D721Med (cell line): ENCODE results near the gene FRY.
A peak's percentile ranks its signal among the peaks of the same experiment; 100 is the strongest.

Source experiments
- DNase-seq: peaks from one replicate; pipeline ENCODE4 v3.0.0; 2011; ENCODE audit warnings: low spot score; ENCODE audit not compliant: insufficient read length
- FAIRE-seq: peaks from 2 replicates; lab custom pipeline; 2011; peaks lifted over from hg19 to GRCh38; lab: Jason Lieb, UNC
- CTCF ChIP-seq: IDR thresholded peaks from 2 replicates; pipeline ENCODE4 v1.5.1; 2012; ENCODE audit warnings: mild to moderate bottlenecking, control low read depth; ENCODE audit not compliant: insufficient read depth; ENCODE audit errors: missing control alignments

FRY gene

GRCh38 chr13:32246468-32246867 is 214.9 kb downstream of the FRY start:
- no peak for FAIRE-seq
- peak; percentile 25 for DNase-seq
- TF ChIP-seq CTCF = peak; percentile 56

DNA sequence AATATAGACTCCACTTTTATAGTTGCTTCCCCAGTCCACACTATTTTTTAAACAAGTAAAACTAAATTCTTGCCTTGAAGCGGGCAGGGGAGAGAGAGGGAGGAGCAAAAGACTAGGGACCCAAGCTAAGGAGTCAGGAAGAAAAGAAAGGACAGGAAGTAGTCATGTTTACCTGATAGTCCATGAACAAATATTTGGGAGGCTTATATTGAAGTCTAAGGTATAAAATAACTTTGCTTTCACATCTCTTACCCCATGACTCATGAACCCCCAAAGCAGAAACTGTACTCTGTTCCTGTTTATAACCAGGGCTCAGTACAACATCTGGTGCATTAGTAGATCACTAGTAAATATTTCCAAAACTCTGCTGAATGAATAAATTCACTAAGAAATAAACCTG is 216.3 kb downstream of the FRY start:
- FAIRE-seq (no peak), DNase-seq (no peak)
- TF ChIP-seq CTCF = no peak

DNA sequence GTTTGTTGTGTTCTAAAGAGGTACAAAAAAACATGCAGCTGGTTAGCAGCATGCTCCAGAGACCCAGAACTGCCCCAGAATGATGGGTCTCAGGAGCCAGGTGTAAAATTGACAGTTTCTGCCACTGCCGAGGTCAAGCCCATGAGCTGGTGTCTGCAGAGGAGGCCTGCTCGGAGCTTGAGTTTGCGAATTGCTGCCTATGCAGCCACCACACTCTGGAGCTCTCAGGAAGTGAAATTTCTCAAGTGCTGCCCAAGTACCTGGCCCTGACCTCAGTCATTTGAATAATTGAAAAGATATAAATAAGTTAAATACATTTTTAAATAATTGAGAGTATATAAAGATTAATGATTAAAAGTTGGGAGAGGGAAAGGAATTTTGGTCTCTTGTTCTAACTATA is 217.2 kb downstream of the FRY start:
- no peak for FAIRE-seq

GRCh38 chr13:32252812-32253438 is 221.4 kb downstream of the FRY start:
- FAIRE-seq (no peak), DNase-seq (no peak)
- TF ChIP-seq CTCF = no peak

More for the DNA sequence above, 217.2 kb downstream of the FRY start:
- DNase-seq = no peak
- TF ChIP-seq CTCF = no peak

DNA sequence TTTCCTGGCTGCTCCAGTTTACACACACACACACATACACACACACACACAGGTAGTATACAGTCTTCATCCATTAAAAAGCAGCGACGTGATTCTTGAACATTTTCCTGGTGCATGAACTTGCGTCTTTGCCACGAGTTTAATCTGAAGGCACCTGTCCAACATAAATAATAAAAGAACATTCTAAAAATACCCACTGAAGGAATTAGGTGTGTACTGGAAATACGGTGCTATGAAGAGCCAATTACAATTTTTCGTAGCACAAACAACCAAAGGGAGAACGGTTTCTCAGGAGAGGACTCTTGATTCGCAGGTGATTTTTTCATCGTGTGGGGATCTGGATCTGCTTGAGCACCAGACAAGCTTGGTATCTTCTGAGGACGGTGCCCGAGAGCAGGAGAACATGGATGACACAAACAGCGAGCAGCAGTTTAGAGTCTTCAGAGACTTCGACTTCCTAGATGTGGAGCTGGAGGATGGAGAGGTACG is 222.4 kb downstream of the FRY start:
- no peak for TF ChIP-seq CTCF
- DNase-seq = no peak
- FAIRE-seq = no peak

DNA sequence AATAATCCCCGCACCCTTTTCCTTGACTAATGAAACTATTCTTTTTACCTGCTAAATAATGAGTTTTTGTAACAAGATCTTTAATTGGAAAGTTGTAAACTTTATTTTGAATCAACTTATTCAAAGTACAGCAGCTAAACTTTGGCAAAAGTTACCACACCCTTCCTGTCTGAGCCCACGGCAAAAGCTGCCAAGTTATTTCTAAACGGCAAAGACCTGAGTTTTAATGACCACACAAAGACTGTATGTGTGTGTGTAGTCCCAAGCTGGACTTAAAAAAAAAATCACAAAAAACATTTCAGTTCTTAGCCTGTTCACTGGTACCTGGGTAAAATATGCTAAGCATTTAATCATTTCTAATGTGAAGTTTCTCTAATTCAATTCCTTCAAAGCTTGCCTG is 222.8 kb downstream of the FRY start:
- DNase-seq = no peak
- no peak for FAIRE-seq
- TF ChIP-seq CTCF = no peak

DNA sequence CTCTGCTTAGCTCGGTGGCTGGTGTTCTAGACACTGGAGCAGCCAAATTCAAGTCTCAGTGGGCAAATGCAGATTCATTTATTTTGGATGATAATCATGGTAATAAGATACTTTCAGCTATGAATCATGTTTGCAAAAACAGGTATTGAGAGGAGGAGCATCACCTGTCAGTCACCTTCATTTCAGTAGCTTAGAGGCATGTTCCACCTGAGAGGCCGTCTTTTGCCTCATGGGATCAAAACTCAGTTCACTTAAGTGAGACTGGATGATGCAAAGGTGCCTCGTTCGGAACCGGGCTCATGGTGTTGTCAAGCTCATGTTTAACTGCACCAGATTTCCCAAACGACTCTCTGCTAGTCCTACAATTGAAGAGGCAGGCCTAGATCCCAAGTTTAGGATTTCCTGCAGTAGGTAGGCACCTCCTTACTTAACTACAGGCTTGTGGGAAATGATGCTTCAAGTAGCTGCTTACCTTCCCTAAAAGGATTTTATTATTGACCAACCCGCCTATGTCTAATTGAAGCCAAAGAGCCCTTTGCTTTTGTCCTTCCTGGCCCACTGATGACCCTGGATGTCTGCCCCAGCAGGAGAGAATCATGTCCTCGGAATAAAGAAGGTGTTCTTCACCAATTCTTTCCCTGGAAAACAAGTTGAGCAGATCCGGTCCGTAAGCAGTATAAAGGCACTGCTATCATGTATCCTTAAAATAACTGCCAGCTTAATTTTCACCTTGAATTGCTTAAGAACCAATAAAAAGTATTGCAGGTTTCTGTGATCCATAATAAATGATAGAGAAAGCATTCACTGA is 223.5 kb downstream of the FRY start:
- no peak for TF ChIP-seq CTCF
- FAIRE-seq = no peak
- no peak for DNase-seq
